Ascending aorta (tissue), 2 donors: Measurements from ENCODE around the gene PPP3R1. TPM values are rescaled to one million over a fixed set of nuclear protein-coding genes. Genes with fewer than 3 reads are reported as not detected.

Experiments used
- DNase-seq, 2 donors: peaks; one replicate each; pipeline ENCODE4 v3.0.0-alpha.2; 2019; ENCODE audit warnings: low spot score in 2 of 2
- H3K27ac ChIP-seq, 2 donors: fragments of 200-600 bp; sonication (generic); one replicate each; pipeline ENCODE4 v1.5.1; 2016 to 2017; ENCODE audit warnings: mild to moderate bottlenecking in 1 of 2
- H3K27me3 ChIP-seq: fragments of 200-600 bp; sonication (generic); one replicate; pipeline ENCODE4 v1.5.1; 2017
- H3K36me3 ChIP-seq, 2 donors: fragments of 200-600 bp; sonication (generic); one replicate each; pipeline ENCODE4 v1.5.1; 2016
- H3K4me1 ChIP-seq, 2 donors: fragments of 200-600 bp; sonication (generic); one replicate each; pipeline ENCODE4 v1.5.1; 2016 to 2017; ENCODE audit warnings: mild to moderate bottlenecking in 1 of 2
- H3K4me3 ChIP-seq, 2 donors: fragments of 200-600 bp; sonication (generic); one replicate each; pipeline ENCODE4 v1.5.1; 2016 to 2017; ENCODE audit warnings: mild to moderate bottlenecking in 1 of 2
- H3K9me3 ChIP-seq, 2 donors: fragments of 200-600 bp; sonication (generic); one replicate each; pipeline ENCODE4 v1.5.1; 2016
- intact Hi-C: fragments of 100-400 bp; cut with DNase I; formaldehyde crosslinking; loops from one replicate; pipeline ENCODE4 v1.15.1; 2023
- total RNA-seq: library from RNA; depleted of rRNA; stranded (reverse); fragments of >200 nt; gene quantifications from one replicate; pipeline ENCODE4 v1.1.0, GENCODE V29; 2016
- TF ChIP-seq, protein P1 (sequence below), 3 experiments: fragments of 200-600 bp in 2 of 3; fragments of 450-650 bp in 1 of 3; sonication (generic) in 2 of 3; IDR thresholded peaks; one replicate each; pipeline ENCODE4 v1.5.1; 2016 to 2019; ENCODE audit warnings: antibody characterized with exemption in 3 of 3, mild to moderate bottlenecking in 1 of 3, moderate library complexity in 1 of 3

The PPP3R1 gene
- total RNA-seq, 1 donor from 2014 or later = 16.8 TPM

DNA sequence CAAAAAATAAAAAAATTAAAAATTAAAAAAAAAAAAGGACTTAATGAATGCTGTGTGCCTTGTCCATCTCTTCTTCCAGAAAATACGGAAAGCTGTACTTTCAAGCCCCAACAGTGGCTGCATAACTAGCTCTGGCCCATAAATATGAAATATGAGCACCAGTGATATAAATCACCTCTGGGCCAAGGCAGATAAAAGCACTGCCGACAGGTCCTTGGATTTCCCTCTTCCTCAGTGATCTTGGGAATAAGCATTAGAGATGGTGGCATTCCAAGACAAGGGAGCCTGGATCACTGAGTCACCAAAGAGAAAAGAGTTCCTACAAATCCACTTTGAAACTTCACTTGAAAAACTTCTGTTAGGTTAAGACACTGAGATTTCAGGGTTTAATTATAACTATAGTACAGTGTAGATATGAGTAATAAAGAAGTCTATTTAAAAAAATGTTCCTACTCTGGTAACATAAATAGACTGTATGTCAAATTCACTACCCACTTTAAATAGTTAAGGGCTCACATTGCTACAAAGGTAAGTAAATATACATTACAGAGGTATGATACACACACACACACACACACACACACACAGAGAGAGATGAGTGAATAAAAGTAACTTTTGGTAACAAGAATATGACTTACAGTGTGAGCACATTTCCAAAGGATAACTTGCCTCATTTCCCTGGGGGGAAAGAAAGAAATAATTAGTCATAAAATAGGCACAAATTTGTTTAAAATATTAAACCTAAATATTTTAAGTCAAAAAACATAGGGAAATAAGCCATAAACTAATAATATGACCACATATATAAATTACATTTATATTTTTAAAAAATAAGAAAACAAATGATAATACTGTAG is 35.6 kb downstream of the PPP3R1 start:
- intact Hi-C loops = no loop called here
- Histone ChIP-seq H3K4me3 (no peak overlapping the region), H3K27ac (no peak overlapping the region), H3K36me3 (no peaks in the 10 kb centered on the region), H3K9me3 (no peaks in the 10 kb centered on the region), H3K4me1 (peaks cover 0 to 14% of the 10 kb centered on the region in 2 donors), H3K27me3 (no peaks in the 10 kb centered on the region)
- DNase-seq = no peak
- TF ChIP-seq, protein P1, sequence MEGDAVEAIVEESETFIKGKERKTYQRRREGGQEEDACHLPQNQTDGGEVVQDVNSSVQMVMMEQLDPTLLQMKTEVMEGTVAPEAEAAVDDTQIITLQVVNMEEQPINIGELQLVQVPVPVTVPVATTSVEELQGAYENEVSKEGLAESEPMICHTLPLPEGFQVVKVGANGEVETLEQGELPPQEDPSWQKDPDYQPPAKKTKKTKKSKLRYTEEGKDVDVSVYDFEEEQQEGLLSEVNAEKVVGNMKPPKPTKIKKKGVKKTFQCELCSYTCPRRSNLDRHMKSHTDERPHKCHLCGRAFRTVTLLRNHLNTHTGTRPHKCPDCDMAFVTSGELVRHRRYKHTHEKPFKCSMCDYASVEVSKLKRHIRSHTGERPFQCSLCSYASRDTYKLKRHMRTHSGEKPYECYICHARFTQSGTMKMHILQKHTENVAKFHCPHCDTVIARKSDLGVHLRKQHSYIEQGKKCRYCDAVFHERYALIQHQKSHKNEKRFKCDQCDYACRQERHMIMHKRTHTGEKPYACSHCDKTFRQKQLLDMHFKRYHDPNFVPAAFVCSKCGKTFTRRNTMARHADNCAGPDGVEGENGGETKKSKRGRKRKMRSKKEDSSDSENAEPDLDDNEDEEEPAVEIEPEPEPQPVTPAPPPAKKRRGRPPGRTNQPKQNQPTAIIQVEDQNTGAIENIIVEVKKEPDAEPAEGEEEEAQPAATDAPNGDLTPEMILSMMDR (IDR thresholded peaks at IDR 0.05) = no peak

DNA sequence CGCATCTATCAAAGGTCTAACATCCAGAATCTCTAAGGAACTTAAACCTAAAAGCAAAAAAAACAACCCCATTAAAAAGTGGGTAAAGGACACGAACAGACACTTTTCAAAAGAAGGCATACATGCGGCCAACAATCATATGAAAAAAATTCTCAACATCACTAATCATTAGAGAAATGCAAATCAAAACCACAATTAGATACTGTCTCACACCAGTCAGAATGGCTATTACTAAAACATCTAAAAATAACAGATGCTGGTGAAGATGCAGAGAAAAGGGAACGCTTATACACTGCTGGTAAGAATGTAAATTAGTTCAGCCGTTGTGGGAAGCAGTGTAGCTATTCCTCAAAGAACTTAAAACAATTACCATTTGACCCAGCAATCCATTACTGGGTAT is 38.0 kb downstream of the PPP3R1 start:
- TF ChIP-seq, protein P1 (IDR thresholded peaks at IDR 0.05) = no peak
- H3K4me1 ChIP-seq = peaks cover 0 to 14% of the 10 kb centered on the region in 2 donors

DNA sequence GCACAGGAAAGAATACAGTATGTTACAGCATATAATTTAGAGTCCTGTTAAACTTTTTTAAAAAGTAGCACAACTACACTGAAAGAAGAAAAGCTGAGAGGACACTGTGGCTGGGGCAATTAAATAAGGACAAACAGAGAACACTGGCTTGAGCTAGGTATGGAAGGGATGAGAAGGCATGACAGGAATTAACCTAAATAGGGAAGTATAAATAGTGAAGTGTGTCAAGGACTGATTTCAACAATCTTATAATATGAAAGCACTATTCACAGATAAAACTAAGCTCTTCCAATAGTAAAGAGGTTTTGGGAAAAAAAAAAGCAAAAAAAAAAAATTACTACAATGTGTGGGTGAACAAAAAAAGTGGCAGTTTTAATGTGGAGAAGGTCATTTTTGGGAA is 45.5 kb downstream of the PPP3R1 start:
- Histone ChIP-seq H3K27ac (no peak overlapping the region), H3K4me1 (peaks cover 0 to 9% of the 10 kb centered on the region in 2 donors), H3K4me3 (no peak overlapping the region), H3K27me3 (no peaks in the 10 kb centered on the region), H3K9me3 (no peaks in the 10 kb centered on the region), H3K36me3 (peaks cover 0 to 8% of the 10 kb centered on the region in 2 donors)
- TF ChIP-seq, protein P1 (IDR thresholded peaks at IDR 0.05) = no peak
- DNase-seq = no peak
- intact Hi-C loops = no loop called here

More for the DNA sequence above, 38.0 kb downstream of the PPP3R1 start:
- H3K27me3 ChIP-seq = no peaks in the 10 kb centered on the region
- DNase-seq = no peak
- no peak overlapping the region for H3K27ac ChIP-seq
- H3K4me3 ChIP-seq = no peak overlapping the region
- intact Hi-C loops = no loop called here
- no peaks in the 10 kb centered on the region for H3K9me3 ChIP-seq
- H3K36me3 ChIP-seq = peaks cover 0 to 4% of the 10 kb centered on the region in 2 donors

DNA sequence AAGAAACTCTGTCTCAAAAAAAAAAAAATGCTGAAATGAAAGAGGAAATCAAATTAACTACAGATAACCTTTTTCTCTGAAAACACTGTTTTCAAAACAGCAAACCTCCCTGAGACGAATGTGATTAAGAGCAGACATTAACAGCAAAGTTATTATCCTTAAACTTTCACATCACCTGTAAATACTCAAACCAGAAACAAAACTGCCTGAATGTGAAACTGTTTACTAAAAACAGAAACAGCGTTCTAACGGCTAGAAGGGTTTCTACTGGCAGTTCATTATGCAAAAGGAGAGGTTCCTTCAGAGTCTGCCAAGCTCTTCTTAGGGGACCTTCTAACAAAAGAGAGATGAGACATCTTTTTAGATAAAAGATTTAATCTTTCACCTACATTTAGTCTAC is 48.7 kb downstream of the PPP3R1 start:
- Histone ChIP-seq H3K9me3 (no peaks in the 10 kb centered on the region), H3K36me3 (peaks cover 0 to 3% of the 10 kb centered on the region in 2 donors), H3K4me1 (peaks cover 0 to 8% of the 10 kb centered on the region in 2 donors), H3K27me3 (no peaks in the 10 kb centered on the region), H3K27ac (no peak overlapping the region), H3K4me3 (no peak overlapping the region)
- intact Hi-C loops = no loop called here
- TF ChIP-seq, protein P1 (IDR thresholded peaks at IDR 0.05) = no peak
- DNase-seq = no peak

DNA sequence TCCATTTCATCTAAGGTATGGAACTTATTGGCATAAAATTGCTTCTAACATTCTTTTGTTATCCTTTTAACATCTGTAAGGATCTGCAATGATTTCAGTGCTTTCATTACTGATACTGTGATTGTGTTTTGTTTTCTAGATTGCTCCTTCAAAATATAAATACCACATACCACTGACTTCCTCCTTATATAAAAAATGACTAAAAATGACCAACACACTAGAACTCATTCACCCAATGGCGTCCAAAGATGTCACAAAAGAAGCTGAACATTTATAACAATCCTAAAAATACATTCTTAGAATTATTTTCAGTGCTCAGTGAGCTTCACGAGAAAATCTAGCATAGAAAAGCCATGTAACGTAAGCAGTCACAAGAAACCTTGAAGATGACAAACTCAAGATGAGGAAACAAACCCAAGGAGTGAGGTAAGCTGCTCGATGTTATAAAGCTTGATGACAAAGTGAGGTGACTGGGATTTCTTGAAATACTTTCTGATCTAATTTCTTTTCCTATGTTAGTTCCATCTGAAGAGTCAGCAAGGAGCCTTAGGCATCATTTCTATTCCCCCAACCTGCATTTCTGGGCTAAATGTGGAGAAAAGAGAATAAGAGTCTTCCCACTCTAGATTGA is 52.1 kb downstream of the PPP3R1 start:
- Histone ChIP-seq H3K9me3 (no peaks in the 10 kb centered on the region), H3K4me1 (peaks cover 0 to 10% of the 10 kb centered on the region in 2 donors), H3K27me3 (no peaks in the 10 kb centered on the region), H3K27ac (no peak overlapping the region), H3K36me3 (peaks cover 0 to 3% of the 10 kb centered on the region in 2 donors), H3K4me3 (no peak overlapping the region)
- intact Hi-C loops = no loop called here
- no peak for DNase-seq
- TF ChIP-seq, protein P1 (IDR thresholded peaks at IDR 0.05) = no peak
